Neural progenitor cell (in vitro differentiated cells): ENCODE measurements around the gene DRAXIN. TPM values are rescaled to one million over a fixed set of nuclear protein-coding genes. Genes with fewer than 3 reads are reported as not detected.
A peak's percentile ranks its signal among the peaks of the same experiment; 100 is the strongest.

Experiments used
- DNase-seq: peaks from one replicate; pipeline ENCODE4 v3.0.0-alpha.2; 2016; ENCODE audit warnings: low spot score
- H2AFZ ChIP-seq: fragments of 200-600 bp; sonication (generic); replicated peaks from 2 replicates; pipeline ENCODE4 v1.6.1; 2016; ENCODE audit warnings: antibody characterized with exemption
- H3F3A ChIP-seq: fragments of 200-600 bp; sonication (generic); 2 replicates; pipeline ENCODE4 v1.6.1; 2016; ENCODE audit warnings: antibody characterized with exemption, low read depth
- H3K27ac ChIP-seq: fragments of 200-600 bp; sonication (generic); 2 replicates; pipeline ENCODE4 v1.5.1; 2016; ENCODE audit warnings: mild to moderate bottlenecking
- H3K27me3 ChIP-seq: fragments of 200-600 bp; sonication (generic); 2 replicates; pipeline ENCODE4 v1.6.1; 2016; ENCODE audit warnings: mild to moderate bottlenecking, moderate library complexity
- H3K36me3 ChIP-seq: fragments of 200-600 bp; sonication (generic); 2 replicates; pipeline ENCODE4 v1.5.1; 2016
- H3K4me1 ChIP-seq: fragments of 200-600 bp; sonication (generic); 2 replicates; pipeline ENCODE4 v1.6.1; 2016; ENCODE audit warnings: mixed run types
- H3K4me2 ChIP-seq: fragments of 200-600 bp; sonication (generic); 2 replicates; pipeline ENCODE4 v1.6.1; 2016
- H3K4me3 ChIP-seq: fragments of 200-600 bp; sonication (generic); 2 replicates; pipeline ENCODE4 v1.5.1; 2016
- H3K79me2 ChIP-seq: fragments of 200-600 bp; sonication (generic); 2 replicates; pipeline ENCODE4 v1.6.1; 2016; ENCODE audit warnings: low read depth
- H3K9ac ChIP-seq: fragments of 200-600 bp; sonication (generic); 2 replicates; pipeline ENCODE4 v1.6.1; 2016
- H3K9me3 ChIP-seq: fragments of 200-600 bp; sonication (generic); 2 replicates; pipeline ENCODE4 v1.5.1; 2016; ENCODE audit warnings: low read depth
- H4K20me1 ChIP-seq: fragments of 200-600 bp; sonication (generic); 2 replicates; pipeline ENCODE4 v1.6.1; 2016; ENCODE audit warnings: low read depth
- H3K27ac Mint-ChIP-seq: 3 replicates; pipeline ENCODE4 v1.8.0; 2021; ENCODE audit warnings: mixed read lengths
- H3K27me3 Mint-ChIP-seq: 2 replicates; pipeline ENCODE4 v1.8.0; 2022; ENCODE audit warnings: low read depth, mild to moderate bottlenecking, inconsistent platforms, moderate library complexity, mixed read lengths; ENCODE audit not compliant: insufficient read depth
- H3K36me3 Mint-ChIP-seq: 3 replicates; pipeline ENCODE4 v1.8.0; 2021; ENCODE audit warnings: mixed read lengths
- H3K4me1 Mint-ChIP-seq: 3 replicates; pipeline ENCODE4 v1.8.0; 2021; ENCODE audit warnings: mixed read lengths
- H3K4me3 Mint-ChIP-seq: 3 replicates; pipeline ENCODE4 v1.8.0; 2021; ENCODE audit warnings: mild to moderate bottlenecking, moderate library complexity, mixed read lengths
- H3K9me3 Mint-ChIP-seq: 3 replicates; pipeline ENCODE4 v1.8.0; 2020; ENCODE audit warnings: mixed read lengths
- CTCF ChIP-seq: fragments of 200-600 bp; sonication (generic); IDR thresholded peaks from 2 replicates; pipeline ENCODE4 v1.5.1; 2017; ENCODE audit warnings: antibody characterized with exemption, mild to moderate bottlenecking
- EZH2 ChIP-seq: fragments of 200-600 bp; sonication (generic); IDR thresholded peaks from 2 replicates; pipeline ENCODE4 v1.6.1; 2017; ENCODE audit warnings: antibody characterized with exemption, mild to moderate bottlenecking, moderate library complexity
- EZH2phosphoT487 ChIP-seq: fragments of 200-600 bp; sonication (generic); IDR thresholded peaks from 2 replicates; pipeline ENCODE4 v1.6.1; 2017; ENCODE audit warnings: antibody characterized with exemption
- total RNA-seq: library from RNA; depleted of rRNA; stranded (reverse); fragments of >200 nt; gene quantifications from 2 replicates; pipeline ENCODE4 v1.2.3, GENCODE V29; 2015; ENCODE audit warnings: low replicate concordance

The DRAXIN gene
- total RNA-seq, 1 donor from 2014 or later = 27.1 TPM

GRCh38 chr1:11733306-11733705 lies 41.8 kb downstream of the DRAXIN start:
- no peak for DNase-seq
- Mint-ChIP-seq H3K27ac (peak overlapping the region; percentile 69), H3K36me3 (no peaks in the 10 kb centered on the region), H3K4me3 (no peak overlapping the region), H3K27me3 (peaks cover 7% of the 10 kb centered on the region), H3K4me1 (peaks cover 56% of the 10 kb centered on the region), H3K9me3 (no peaks in the 10 kb centered on the region)
- peaks cover 4% of the 10 kb centered on the region for H3K79me2 ChIP-seq
- peaks cover 22% of the 10 kb centered on the region for H3K4me1 ChIP-seq
- TF ChIP-seq EZH2 (no peak), CTCF (no peak), EZH2phosphoT487 (no peak)
- H3F3A ChIP-seq = peaks cover 32% of the 10 kb centered on the region
- no peak overlapping the region for H3K9ac ChIP-seq
- H3K4me3 ChIP-seq = no peak overlapping the region
- no peaks in the 10 kb centered on the region for H3K27me3 ChIP-seq
- no peaks in the 10 kb centered on the region for H4K20me1 ChIP-seq
- no peak overlapping the region for H3K4me2 ChIP-seq
- H3K27ac ChIP-seq = no peak overlapping the region
- H3K9me3 ChIP-seq = no peaks in the 10 kb centered on the region
- no peak overlapping the region for H2AFZ ChIP-seq
- H3K36me3 ChIP-seq = no peaks in the 10 kb centered on the region

GRCh38 chr1:11735531-11735853 lies 44.0 kb downstream of the DRAXIN start:
- H3K9me3 ChIP-seq = no peaks in the 10 kb centered on the region
- H3F3A ChIP-seq = peaks cover 30% of the 10 kb centered on the region
- H3K36me3 Mint-ChIP-seq = no peaks in the 10 kb centered on the region
- peaks cover 57% of the 10 kb centered on the region for H3K4me1 Mint-ChIP-seq
- H3K9ac ChIP-seq = no peak overlapping the region
- peaks cover 26% of the 10 kb centered on the region for H3K4me1 ChIP-seq
- peak overlapping the region; percentile 69 for H3K4me3 ChIP-seq
- H3K27ac ChIP-seq = no peak overlapping the region
- H3K27me3 ChIP-seq = no peaks in the 10 kb centered on the region
- H4K20me1 ChIP-seq = no peaks in the 10 kb centered on the region
- peak overlapping the region; percentile 87 for H3K4me2 ChIP-seq
- peak overlapping the region; percentile 6 for H2AFZ ChIP-seq
- no peak for DNase-seq
- H3K27ac Mint-ChIP-seq = peak overlapping the region; percentile 39
- peaks cover 4% of the 10 kb centered on the region for H3K27me3 Mint-ChIP-seq
- H3K9me3 Mint-ChIP-seq = no peaks in the 10 kb centered on the region
- H3K4me3 Mint-ChIP-seq = peak overlapping the region; percentile 96
- peaks cover 4% of the 10 kb centered on the region for H3K79me2 ChIP-seq
- no peaks in the 10 kb centered on the region for H3K36me3 ChIP-seq
- TF ChIP-seq EZH2 (no peak), CTCF (no peak), EZH2phosphoT487 (no peak)

GRCh38 chr1:11735854-11736745 lies 44.6 kb downstream of the DRAXIN start, which contains the start of gene AGTRAP:
Gene AGTRAP, plus strand, starts transcription at chr1:11736136. Its CDS starts 73 bp downstream, at chr1:11736209.
- Histone ChIP-seq H3K79me2 (peaks cover 4% of the 10 kb centered on the region), H4K20me1 (no peaks in the 10 kb centered on the region), H3K4me2 (peak within 1 kb of the TSS; percentile 87), H3K36me3 (no peaks in the 10 kb centered on the region), H3K9me3 (no peaks in the 10 kb centered on the region), H3F3A (peaks cover 25% of the 10 kb centered on the region), H3K4me1 (peaks cover 28% of the 10 kb centered on the region), H3K27ac (no peak within 1 kb of the TSS), H2AFZ (peak within 1 kb of the TSS; percentile 74), H3K4me3 (peak within 1 kb of the TSS; percentile 69), H3K9ac (no peak within 1 kb of the TSS), H3K27me3 (no peaks in the 10 kb centered on the region)
- TF ChIP-seq CTCF (peak; percentile 22), EZH2phosphoT487 (no peak)
- Mint-ChIP-seq H3K9me3 (no peaks in the 10 kb centered on the region), H3K4me1 (peaks cover 58% of the 10 kb centered on the region), H3K36me3 (no peaks in the 10 kb centered on the region), H3K27me3 (peaks cover 4% of the 10 kb centered on the region), H3K27ac (peak within 1 kb of the TSS; percentile 39), H3K4me3 (peak within 1 kb of the TSS; percentile 96)
- DNase-seq = peak; percentile 98
